Activated CD4-positive, alpha-beta T cell treated with anti-CD3 and anti-CD28 coated beads, Interleukin-2, amount 50 U/mL, for 48 hours (primary cell): Measurements from ENCODE around the gene PEF1.
A peak's percentile ranks its signal among the peaks of the same experiment; 100 is the strongest.

Experiments used
- DNase-seq, 2 experiments: peaks; one replicate each; pipeline ENCODE4 v3.0.0-alpha.2; 2020

The PEF1 gene

DNA sequence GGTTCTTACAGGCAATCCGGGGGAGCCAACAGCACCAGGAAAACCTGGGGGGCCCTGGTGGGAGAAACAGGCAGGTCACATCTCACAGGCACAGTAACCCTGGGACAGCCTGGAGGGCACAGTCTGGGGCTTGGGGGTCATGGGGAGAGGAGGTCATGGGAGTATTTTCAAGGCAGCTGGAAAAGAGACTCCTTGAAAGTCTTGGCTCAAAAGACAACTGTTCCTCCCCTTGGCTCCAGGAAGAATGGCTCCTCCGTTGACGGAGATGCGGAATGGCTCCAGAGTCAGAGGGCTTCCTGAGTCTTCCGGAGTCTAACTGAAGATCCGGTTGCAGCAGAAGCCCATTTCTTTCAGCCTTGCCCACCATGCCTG is 25.9 kb upstream of the PEF1 start:
- no peak for DNase-seq

DNA sequence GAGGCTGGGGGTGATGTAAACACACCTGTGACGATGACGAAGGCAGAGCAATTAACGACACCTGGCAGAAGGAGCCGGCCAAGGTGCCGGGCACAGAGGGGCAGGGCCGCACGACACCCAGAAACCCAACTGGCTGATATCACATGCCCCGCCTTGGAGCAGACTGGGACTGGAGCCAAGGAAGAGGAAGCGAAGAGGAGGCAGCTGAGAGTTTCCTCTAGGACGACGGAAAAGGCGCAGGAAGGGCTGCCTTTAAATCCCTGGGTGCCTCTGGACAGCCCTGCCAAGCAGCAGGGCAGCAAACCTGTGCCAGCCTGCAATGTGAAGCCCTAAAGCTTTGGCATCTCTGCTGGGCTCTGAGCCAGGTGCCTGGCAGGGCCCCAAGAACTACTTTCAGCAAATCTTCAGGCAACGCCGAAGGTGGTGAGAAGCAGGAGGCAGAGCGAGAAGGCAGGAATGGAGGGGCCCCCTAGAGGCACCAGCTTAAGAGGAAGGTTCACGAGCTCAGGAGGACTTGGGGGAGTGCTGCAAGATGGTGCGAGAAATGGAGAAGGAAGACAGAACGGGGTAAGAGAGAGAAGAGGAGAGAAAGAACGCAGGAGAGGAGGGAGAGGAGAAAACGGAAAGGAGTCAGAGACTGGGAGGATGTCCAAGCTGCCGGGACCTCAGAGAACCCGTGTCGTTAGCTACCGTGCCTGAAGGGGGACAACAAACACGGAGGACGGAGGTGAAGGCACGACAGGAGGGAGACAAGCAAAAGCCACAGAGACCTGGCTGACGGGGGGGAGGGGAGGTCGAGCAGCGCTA is 25.3 kb upstream of the PEF1 start:
- peak; percentile 9 to 20 for DNase-seq

DNA sequence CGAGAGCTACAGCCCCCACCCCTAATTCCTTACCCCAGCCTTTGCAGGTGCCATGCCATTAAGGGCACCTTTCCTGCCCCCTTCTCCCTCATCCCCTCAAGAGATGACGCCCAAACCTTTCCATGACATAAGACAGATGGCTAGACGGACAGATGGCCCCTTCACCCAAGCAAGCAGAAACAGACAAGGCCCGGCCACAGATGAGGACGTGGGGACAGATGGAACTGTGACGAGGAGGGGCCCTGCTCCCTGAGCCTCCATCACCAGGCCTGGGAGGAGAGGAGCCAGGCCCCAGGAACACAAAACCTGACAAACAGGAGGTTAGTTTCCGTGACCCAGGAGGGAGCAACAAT is 24.7 kb upstream of the PEF1 start:
- no peak for DNase-seq

DNA sequence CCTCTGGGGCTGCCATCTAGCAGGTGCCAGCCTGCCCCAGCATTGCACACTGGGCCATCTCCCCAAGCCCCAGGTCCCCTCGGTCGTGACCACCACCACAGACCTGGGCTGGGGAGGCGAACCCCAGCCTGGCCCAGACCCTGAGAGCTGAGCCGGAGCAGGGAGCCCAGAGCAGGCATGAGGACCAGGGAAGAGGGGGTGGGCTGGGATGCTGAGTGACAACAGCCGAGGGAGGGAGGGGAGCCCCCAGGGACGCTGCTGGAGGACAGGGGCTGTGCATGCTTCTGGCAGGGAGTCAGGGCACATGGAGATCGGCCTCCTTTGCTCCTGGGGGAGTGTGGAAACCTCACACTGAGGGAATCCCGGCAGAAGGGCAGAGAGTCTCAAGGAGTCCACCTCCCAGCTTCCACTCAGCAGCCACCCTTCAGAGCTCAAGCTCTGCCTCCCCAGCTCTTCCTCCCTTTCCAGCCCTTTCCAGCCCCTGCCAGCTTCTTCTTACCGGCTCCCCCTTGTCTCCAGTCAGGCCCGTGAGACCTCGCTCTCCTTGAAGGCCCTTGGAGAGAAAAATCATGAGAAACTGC is 23.7 kb upstream of the PEF1 start:
- DNase-seq: no peak

DNA sequence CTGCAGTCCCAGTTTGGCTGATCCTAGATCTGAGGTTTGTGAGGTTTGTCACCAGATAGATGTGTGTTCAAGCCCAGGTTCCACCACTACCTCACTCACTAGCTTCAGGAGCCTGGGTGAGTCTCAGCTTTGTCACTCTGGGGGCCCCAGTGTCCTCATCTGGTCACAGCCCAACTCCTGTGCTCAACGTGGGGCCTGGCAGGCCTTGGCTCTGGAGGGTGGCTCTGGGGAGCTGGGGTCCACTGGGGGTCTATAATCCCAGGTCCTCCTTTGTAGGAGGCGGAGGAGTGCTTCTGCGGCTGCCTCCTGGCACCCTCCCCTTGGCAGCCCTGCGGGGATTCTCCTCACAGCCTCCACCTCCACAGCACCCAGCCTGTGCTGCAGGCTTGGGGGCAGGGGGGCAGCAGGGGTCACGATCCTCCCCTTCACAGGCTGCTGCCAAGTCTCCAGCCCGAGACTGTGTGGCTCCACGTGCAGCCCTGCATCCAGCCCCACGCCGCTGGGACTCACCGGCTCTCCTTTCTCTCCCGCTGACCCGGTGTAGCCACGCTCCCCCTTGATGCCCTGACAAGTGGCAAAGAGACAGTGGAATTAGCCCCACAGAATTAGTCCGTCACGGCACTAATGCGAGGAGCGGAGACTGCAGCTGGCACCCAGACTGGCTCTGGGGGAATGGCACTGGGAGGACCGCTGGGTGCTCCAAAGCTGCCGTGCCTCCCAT is 22.5 kb upstream of the PEF1 start:
- no peak for DNase-seq

DNA sequence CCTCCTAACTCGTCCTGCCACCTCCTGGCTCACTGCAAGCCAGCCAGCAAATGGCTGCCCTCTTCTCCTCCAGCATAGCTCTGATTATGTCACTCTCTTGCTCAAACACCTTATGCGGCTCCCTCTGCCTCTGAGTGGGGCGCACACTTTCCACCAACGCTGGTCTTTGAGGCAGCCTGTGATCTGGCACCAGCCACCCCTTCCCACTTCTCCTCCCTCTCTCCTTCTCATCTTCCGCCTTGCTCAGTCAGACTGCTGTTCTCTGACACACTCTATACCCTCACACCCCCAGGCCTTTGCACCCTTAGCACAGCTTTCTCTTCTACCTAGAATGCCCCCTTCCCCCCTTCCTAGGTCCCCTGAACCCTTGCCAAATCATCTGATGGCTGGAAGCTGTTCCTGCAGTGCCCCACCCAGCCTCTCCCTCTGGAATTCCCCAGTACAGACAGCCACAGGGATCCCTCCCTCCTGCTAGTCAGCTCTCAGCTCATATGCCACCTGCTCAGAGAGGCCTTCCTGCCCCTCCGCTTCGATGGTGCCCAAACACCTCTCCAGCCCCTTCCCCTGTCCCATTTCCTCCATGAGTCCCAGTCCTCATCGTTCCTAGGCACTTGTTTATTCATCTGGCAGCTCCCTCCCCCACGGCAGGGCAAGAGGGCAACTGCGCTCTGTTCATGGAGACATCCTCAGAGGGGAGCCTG is 21.7 kb upstream of the PEF1 start:
- DNase-seq: no peak

DNA sequence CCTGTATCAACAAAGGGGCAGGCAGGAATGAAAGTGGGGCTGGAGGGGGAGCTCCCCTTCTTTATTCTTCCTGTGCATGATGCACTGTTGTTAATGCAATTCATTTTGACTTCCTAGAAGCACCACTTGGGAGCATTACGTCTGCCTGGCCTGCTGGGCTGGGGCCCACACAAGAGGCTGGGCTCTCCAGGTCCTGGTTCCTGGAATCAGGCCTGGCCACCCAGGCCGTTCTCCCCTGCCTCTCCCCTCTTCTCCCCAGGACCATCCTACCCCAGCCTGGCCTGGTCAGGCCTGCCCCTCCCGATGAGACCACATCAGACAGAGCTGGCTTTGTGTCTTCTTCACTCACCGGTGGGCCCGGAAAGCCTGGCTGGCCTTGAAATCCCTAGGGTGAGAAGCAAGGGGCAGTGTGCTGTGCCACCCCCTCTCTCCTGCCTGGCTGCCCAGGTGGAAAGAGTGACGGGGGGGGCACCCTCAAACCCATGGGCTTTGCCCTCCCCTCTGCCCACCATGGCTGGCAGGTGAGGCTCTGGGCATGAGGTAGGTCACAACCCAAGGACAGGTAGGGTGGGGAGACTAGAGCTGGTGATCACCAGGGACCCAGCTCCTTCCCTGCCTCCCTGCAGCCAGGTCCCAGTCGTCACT is 20.7 kb upstream of the PEF1 start:
- DNase-seq: no peak

DNA sequence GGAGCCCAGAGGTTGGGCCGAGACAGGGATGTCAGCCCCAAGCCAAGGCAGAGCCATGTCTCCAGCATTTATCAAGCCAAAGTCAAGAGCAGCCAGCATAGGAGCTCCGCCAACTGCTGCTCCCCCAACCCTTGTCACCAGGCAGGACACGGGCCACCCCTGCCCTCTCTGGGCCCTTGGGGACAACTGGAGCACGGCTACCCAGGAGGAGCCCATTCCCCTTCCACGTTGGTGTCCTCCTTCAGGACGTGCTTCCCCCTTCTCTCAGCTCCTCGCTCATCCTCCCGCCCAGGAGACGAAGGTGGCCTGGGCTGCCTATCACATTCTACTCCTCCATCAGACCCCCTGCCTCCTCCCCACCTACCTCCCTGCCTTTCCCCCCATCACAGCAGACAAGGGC is 19.9 kb upstream of the PEF1 start:
- no peak for DNase-seq

DNA sequence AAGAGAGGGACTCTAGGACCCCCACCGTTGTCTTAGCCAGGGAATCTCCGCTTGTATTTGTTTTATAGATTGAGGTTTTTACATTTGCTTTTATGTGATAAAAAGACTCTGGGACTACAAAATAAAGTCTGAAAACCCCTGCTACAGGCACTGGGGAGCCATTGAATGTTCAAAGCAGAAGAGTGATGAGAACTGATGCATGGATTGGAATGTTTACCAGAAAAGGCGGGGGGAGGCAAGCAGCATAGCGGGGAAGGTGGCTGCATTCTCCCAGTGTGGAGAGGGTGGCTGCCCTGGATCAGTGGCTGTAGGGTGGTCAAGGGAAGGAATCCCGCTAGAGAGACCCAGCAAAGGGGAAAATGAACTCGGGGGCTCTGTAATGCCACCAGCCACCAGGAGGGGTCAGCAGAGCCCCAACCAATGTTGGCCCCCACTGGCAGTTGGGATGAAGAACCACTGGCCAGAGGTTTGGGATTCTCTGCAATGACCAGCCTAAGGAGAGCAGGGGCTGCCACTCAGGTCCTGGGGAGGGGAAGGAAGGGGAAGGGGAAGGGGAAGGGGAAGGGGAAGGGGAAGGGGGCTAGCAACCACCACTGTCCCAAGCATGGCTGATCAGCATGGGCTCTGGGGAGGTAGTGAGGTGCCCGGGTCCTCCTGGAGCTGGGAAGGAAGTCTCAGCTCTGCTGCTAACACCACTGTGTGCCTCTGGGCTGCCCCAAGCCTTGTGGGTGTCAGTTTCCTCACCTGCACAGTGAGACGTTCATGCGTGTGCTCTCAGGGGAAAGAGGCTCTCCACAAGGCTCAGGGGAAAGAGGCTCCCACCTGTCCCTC is 19.2 kb upstream of the PEF1 start:
- DNase-seq: peak; percentile 68 to 73

DNA sequence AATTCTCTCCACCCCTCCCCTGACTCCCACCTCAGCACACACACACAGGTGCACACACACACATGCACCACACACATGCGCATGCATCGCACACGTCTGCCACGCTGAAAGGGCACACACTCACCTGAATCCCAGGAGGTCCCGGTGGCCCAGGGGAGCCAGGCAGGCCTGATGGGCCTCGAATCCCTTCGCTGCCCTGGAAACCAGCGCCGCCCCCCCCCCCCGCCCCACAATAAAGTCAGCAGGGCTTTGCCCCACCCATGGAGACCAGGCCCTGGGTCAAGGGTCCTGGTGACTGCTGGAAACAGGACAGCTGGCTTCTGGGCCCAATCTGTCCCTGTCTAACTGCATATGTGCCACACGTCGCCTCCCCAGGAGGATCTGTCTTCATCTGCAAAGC is 17.8 kb upstream of the PEF1 start:
- no peak for DNase-seq

DNA sequence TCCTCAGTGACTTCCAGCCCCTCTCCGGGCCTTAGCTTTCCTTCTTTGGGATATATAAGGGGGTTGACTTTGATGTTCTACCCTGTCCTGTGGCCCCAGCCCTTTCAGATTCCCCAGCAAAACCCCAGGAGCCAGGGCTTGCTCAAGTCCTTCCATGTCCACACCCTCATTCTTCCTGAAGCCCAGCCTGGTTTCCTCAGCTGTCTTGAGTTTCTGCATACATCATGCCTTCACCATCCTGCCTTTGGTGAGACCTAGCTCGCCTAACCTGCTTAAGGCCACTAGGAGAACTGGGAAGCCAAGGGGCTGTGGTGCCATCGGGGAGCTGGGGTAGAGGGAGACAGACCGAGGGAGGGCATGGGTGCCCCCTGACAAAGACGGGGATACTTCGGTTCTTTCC is 17.2 kb upstream of the PEF1 start:
- DNase-seq: no peak

DNA sequence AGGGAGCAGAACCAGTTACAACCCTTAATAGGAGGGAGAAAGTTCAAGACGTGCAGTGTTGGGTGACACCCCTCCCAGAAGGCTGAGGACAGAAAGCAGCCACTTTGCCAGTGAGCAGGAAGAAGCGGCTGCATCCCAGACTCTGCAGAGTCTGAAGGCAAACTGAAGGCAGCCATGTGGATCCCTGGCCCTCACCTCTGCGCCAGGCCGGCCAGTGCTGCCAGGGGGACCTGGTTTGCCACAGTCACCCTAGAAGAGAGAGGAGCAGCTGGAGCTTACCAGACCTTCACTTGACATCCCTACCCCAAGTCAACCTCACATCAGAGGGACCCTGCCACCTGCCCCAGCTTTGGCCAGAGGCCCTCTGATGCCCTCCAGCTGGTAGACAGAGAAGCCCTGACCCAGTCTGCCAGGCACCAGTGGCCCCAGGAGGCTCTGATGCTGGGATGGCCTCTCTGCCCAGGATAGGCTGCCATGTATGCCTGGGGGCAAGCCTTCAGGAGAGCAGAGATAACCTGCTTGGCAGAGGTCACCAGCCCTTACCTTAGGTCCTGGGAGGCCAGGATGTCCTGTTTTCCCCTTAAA is 16.3 kb upstream of the PEF1 start:
- no peak for DNase-seq

DNA sequence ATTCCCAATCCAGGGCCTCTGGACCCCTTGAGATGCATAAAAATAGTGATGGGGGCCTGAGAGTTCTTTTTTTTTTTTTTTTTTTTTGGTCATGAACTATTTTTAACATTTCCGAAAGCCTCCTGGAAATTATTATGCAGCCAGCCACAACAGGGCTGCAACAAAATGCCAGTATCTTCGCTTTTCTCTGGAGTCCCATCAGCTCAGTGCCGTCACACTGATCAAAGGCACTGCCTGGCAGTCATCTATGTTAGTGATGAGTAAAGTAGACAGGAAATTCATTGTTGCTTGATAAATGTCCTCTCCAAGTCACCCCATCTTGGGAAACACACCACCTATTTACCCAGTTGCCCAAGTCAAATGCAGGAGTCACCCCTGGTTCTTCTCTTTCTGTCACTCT is 15.2 kb upstream of the PEF1 start:
- DNase-seq: no peak

DNA sequence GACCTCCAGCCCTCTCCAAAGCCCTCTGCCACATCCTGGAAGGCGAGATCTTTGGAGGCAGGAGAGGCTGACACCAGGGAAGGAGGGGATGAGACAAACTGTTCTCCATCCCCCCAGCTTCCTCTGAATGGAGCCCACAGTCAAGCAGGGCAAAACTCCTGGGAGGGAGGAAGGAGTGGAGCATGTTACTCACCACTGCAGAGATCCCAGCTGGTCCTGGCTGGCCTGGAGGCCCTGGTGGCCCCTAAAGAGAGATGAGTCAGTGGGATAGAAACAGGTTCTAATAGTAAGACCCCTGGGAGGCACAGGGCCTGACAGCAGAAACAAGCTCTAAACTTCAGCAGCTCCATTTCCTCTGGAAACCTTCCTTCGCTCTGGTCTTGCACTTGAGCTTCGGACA is 14.0 kb upstream of the PEF1 start:
- DNase-seq: no peak

DNA sequence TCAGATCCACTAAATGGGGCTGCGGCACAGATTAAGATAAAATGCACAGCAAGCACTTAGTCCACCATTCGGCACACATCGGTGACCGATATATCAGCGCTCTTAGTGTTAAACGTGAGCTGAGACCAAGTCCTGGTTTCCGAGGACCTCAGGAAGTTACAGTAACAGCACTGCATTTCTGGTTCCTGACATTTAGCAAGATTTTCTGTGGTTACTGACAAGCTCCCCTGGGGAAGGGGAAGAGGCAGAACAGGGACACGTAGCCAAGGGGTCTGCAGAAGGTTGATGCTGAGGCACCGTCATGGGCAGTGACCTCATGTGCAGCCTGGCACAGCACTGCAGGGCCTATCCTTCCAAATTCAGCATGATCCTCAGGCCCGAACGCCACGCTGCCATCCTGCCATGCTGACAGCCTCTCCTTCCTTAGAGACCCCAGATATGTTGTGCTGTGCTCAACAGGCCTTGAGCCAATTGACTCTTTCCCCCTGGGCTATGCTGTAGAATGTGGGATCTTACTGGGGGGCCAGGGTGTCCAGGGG is 13.4 kb upstream of the PEF1 start:
- no peak for DNase-seq

DNA sequence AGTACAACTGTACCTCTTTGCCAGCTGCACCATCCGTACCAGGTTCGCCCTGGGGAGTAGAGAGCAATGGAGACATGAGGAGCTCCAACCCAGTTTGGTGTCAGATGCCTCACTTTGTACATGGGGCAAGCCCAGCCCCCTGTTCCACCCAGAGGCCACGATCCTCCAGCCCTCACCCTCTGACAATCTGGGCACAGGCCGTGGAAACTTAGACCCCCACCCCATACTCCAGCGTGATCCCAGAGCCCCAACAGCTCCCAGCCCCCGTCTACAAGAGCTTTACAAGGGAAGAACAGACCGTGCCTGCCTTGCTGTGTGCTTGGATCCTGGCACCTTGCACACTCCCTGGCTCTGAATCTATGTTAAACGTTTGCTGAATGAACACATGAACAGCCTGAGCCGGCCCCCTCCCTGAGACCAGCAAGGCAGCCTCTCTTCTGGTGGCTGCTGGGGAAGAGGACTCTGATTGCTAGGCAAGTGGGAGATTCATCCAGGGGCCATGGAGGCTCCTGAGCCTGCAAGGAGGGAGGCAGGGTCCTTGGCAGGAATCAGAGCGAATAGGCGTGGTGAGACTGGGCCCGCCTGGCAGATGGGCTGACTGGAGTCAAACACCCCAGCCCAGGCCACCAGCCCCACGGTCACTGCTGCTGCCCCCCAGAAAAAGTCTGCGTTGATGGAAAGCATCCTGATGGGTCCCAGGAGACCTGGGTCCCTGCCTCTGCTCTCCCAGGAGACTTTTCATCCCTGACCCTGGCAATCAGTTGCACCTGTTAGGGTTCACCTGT is 12.5 kb upstream of the PEF1 start:
- DNase-seq: no peak

DNA sequence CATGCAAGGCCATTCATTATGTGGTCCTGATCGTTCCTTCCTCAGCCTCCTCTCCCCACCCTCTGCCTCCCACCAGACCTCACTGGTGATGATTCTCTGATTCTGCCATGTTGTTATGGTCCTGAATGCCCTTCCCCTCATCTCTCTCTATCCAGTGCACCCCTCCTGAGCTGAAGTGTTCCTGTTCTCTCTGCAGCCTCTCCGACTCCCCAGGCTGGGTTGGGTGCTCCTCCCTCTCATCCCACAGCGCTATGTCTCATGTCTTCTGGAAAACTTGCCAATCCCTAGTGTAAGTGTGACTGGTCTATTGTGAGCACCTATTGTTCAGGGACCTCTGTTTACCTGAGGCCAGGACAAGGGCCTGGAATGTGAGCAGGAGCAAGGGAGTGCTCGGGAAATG is 11.1 kb upstream of the PEF1 start:
- DNase-seq: no peak

DNA sequence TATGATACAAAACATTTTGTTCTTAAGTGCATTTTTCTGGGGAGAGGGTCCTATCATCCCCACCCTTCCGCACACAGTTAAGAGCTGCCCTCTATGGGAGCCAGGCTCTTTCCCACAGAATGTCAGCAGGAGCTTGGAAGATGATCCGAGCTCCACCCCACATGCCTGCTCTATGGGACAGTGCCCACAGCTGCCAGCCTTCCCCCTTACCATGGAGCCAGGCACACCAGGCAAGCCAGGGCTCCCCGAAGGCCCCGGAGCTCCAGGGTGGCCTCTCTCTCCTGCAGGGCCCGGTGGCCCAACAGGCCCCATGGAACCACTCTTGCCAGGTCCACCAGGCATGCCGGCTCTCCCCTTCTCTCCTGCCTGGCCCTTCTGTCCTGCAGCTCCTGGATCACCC is 10.4 kb upstream of the PEF1 start:
- no peak for DNase-seq

DNA sequence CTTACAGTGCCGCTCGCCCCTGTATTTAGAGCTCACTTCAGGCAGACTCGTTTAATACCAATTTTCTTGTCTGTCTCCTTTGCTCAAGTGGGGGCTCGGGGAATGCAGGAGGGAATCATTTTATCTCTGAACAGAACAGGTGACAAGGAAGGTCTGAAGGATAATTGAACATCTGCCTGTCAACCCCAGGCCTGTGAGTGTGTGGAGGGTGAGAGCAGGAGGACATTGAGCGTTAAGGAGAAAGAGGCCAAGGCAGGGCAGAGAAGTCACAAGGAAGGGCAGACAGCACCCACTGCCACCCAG is 9.7 kb upstream of the PEF1 start:
- no peak for DNase-seq

DNA sequence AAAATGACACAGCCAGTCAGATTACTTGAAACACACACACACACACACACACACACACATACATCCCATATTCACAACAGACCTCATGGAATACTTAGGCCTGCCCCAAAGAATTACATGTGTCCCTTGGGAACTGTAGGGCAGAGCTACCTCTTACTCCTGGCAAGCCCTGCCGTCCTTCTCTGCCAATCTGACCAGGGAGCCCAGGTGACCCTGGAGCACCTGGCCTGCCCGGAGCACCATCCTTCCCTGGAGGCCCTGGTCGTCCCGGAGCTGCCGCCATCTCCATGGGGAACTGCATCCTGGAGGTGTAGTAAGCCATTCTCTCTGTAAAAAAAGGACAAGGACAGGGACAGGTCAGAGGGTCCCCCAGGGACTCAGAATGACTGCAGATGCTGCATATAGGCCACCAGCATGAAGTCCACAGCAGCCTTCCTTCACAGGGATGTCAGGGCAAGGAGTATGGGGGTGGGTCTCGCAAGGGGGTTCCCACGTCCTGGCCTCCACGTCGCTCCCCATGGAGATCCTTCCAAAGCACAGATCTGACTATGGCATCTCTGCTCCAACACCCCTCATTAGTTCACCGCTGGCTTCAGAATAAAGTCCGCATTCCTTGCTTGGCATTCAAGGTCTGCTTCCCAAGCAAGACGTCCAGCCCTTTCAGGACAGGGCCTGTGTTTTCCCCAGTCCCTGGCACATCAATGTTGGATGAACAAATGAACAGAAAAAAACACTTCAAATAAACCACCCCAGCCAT is 9.2 kb upstream of the PEF1 start:
- DNase-seq: no peak
